HG02642 (cell line): Measurements from ENCODE around the gene PRSS35.
"Not testable (repeated sequence)": the region's sequence is repeated elsewhere in the genome, so short reads cannot be mapped to it uniquely, and the experiment has no call there.

Source experiments
- ATAC-seq: cut with Tn5 transposase; IDR thresholded peaks from one replicate; pipeline ENCODE4 v1.9.1; 2021; ENCODE audit warnings: mild to moderate bottlenecking; ENCODE audit not compliant: unreplicated experiment, poor library complexity

Gene PRSS35

GRCh38 chr6:83511901-83512681, at the start of gene PRSS35:
TSS of gene PRSS35 (plus strand) at chr6:83512534. CDS start at chr6:83523442, 10,908 bp downstream.
- ATAC-seq: peak; percentile 55

GRCh38 chr6:83463886-83464285, 48.4 kb upstream of the PRSS35 start:
- ATAC-seq: no peak

- ATAC-seq: no peak
Observed at GRCh38 chr6:83464381-83465140, 47.8 kb upstream of the PRSS35 start.

GRCh38 chr6:83466328-83466727, 46.0 kb upstream of the PRSS35 start:
- no peak for ATAC-seq

- ATAC-seq: no peak
Observed at GRCh38 chr6:83467620-83468036, 44.7 kb upstream of the PRSS35 start.

GRCh38 chr6:83470001-83470400, 42.3 kb upstream of the PRSS35 start:
- no peak for ATAC-seq

GRCh38 chr6:83470587-83470986, 41.7 kb upstream of the PRSS35 start:
- no peak for ATAC-seq

GRCh38 chr6:83472767-83473166, 39.6 kb upstream of the PRSS35 start:
- ATAC-seq: no peak

GRCh38 chr6:83474309-83474708, 38.0 kb upstream of the PRSS35 start:
- no peak for ATAC-seq

- ATAC-seq: no peak
Observed at GRCh38 chr6:83476971-83477370, 35.4 kb upstream of the PRSS35 start.

- no peak for ATAC-seq
Observed at GRCh38 chr6:83479389-83479788, 32.9 kb upstream of the PRSS35 start.

- no peak for ATAC-seq
Observed at GRCh38 chr6:83480470-83480869, 31.9 kb upstream of the PRSS35 start.

- ATAC-seq: not testable (repeated sequence)
Observed at GRCh38 chr6:83481938-83482337, 30.4 kb upstream of the PRSS35 start.

GRCh38 chr6:83488448-83488847, 23.9 kb upstream of the PRSS35 start:
- no peak for ATAC-seq

- no peak for ATAC-seq
Observed at GRCh38 chr6:83488861-83489260, 23.5 kb upstream of the PRSS35 start.

- no peak for ATAC-seq
Observed at GRCh38 chr6:83490217-83490807, 22.0 kb upstream of the PRSS35 start.

- no peak for ATAC-seq
Observed at GRCh38 chr6:83505356-83505755, 7.0 kb upstream of the PRSS35 start.

GRCh38 chr6:83509441-83509840, 2.9 kb upstream of the PRSS35 start:
- no peak for ATAC-seq

- ATAC-seq: no peak
Observed at GRCh38 chr6:83510791-83511190, 1.5 kb upstream of the PRSS35 start.

GRCh38 chr6:83511266-83511665, 1.1 kb upstream of the PRSS35 start:
- ATAC-seq: no peak

- peak; percentile 4 for ATAC-seq
Observed at GRCh38 chr6:83514466-83514865, 2.1 kb downstream of the PRSS35 start.
